Loucy (cell line): ENCODE measurements around the gene MTNR1A.
"Not testable (repeated sequence)": the region's sequence is repeated elsewhere in the genome, so short reads cannot be mapped to it uniquely, and the experiment has no call there.

Source experiments
- CTCF ChIP-seq: fragments of 200-600 bp; sonication (generic); conservative IDR thresholded peaks from 2 replicates; pipeline ENCODE4 v1.5.1; 2014; ENCODE audit warnings: mild to moderate bottlenecking, antibody characterized with exemption, low read length
- EZH2phosphoT487 ChIP-seq: fragments of 200-600 bp; IDR thresholded peaks from 2 replicates; pipeline ENCODE4 v1.6.1; 2018; ENCODE audit warnings: antibody characterized with exemption, mild to moderate bottlenecking, moderate library complexity, borderline replicate concordance

- TF ChIP-seq CTCF, EZH2phosphoT487: not testable (repeated sequence)
Measured at GRCh38 chr4:186504771-186505170, 50.6 kb downstream of the MTNR1A start.
